GM21447 (cell line): ENCODE measurements around the gene EML6.

Experiments used
- ATAC-seq: cut with Tn5 transposase; IDR thresholded peaks from one replicate; pipeline ENCODE4 v1.9.1; 2021; ENCODE audit not compliant: unreplicated experiment

EML6 gene

GRCh38 chr2:54957321-54957999 lies 234.0 kb downstream of the EML6 start:
- ATAC-seq: no peak

DNA sequence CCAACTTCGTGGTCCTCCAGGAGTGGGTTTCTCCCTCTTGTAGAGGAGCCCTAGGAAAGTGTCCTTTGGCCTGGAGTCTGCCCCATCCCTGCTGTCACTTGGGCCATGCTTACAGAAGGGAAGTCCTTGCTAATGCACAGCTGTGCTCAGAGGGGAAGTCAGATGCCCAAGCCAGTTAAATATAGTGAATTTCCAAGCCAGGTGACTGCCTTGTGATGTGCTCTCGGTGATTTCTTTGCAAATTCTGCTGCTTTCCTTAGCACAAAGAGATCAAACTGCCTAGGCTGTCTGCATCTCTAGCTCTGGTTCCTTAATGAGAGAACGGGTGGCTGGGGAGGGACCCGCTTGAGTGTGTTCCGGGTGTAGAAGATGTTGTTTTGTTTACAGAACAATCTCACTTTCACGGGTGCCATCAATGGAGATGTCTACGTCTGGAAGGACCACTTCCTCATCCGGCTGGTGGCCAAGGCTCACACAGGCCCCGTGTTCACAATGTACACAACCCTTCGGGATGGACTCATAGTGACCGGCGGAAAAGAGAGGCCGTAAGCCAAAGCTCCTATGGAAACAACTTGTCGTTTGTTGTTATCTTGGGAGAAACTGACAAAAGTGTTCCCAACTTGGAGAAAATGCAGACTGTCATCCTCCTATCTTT lies 235.4 kb downstream of the EML6 start:
- ATAC-seq: no peak

GRCh38 chr2:54960164-54960563 lies 236.7 kb downstream of the EML6 start:
- no peak for ATAC-seq

GRCh38 chr2:54962511-54962910 lies 239.0 kb downstream of the EML6 start:
- ATAC-seq: no peak

DNA sequence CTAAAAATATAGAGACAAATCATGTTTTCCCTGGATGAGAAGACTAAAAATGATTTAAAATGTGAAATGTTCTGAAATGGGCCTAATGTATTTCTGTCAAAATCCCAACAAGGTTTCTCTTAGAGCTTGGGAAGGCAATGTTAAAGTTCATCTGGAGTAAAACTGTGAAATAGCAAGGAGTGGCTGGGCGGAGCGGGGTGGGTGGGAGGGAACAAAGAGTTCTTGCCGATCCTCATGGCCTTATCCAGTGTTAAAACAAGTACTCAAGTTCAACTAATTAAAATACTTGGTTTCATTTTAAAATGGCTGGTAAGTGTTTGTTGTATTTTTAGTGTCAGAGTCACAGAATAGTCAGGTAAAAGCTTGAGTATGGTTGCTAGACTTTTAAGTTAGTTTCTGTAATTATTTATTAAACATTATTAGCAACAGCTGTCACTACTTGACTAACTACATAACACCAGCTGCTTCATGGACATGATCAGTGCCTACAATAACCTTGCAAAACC lies 239.5 kb downstream of the EML6 start:
- no peak for ATAC-seq

- ATAC-seq: no peak
These were observed 240.0 kb downstream of the EML6 start for GRCh38 chr2:54963476-54963875.

DNA sequence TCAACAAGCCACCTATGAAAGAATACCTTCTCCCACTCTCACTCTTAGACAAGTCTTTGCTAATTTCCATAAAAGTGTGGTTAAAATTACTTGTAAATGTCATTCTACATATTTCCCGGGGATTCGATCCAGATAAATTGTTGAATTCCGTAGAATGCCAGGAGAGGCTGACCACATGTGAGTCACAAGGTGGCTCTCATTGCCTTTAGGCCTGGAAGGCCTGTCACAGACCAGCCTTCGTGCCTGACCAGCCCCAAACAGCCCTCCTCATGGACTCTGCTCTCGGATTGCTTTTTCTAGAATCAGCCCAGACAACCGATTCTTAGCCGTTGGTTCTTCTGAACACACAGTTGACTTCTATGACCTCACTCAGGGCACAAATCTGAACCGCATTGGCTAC lies 240.8 kb downstream of the EML6 start:
- ATAC-seq: no peak

DNA sequence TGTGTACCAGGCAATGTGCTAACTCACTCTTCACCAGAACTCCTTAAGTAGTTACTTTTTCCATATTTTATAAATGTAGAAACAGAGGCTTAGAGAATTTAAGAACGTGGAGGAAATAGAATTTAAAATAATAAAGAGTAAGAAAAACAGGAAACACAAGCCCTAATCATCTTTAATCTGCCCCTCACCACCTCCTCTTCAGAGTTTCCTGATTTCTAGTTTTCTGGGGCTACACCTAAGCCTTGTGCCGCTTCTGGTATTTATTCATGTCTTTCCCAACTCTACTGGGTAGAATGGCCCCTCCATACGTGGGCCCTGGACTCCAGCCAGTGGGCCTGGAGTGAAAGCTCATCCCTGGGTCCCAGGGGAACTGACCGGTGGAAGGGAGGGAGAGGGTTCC lies 241.4 kb downstream of the EML6 start:
- no peak for ATAC-seq

DNA sequence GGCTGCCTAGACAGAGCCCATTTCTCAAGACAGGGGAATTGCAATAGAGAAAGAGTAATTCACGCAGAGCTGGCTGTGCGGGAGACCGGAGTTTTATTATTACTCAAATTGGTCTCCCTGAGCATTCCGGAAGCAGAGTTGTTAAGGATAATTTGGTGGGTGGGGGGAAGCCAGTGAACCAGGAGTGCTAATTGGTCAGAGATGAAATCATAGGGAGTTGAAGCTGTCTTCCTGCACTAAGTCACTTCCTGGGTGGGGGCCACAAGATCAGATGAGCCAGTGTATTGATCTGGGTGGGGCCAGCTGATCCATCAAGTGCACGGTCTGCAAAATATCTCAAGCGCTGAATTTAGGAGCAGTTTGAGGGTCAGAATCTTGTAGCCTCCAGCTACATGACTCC lies 242.0 kb downstream of the EML6 start:
- no peak for ATAC-seq

DNA sequence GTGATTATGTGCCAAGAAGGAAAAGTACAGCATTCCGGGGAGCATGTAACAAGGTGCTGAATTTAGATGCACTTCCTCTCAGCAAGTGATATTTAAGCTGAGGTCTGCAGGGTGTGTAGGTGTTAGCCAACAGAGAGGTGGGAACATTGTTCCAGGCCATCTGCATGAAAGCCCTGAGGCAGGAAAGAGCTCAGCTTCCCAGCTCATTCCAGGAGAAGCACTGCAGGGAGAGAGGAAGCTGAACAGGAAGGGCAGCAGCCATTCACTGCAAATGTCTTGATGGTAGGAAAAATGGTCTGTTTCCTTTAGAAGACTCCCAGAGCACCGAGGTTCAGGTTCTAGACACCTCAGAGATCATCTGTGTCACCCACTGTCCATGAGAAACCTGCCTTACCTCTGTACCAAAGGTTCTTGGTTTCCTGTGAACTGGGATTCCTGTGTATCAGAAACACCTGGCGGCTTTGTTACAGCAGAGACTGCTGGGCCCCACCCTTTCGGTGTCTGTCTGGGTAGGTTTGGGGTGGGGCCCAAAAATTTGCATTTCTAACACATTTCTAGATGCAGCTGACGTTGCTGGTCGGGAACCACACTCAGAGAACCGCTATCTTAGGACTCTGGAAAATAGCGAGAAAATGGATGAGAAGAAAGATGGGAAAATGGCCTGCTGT lies 242.8 kb downstream of the EML6 start:
- ATAC-seq: no peak

DNA sequence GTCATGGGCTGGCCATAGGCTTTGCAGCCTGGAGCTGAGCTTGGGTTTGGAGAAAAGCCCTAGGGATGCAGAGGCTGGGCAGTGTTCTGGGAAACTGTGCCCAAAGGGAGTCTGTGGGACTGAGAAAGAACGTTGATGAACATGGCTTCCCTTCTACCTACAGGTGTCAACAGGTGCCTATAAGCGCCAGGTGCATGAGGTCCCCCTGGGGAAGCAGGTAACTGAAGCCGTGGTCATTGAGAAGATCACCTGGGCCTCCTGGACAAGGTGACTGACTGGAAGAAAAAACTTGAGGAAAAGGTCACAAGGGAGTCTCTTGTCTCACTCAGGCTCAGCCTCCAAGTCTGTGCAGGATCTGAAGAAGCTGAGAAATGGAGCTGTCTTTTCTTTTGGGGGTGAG lies 243.4 kb downstream of the EML6 start:
- no peak for ATAC-seq

- ATAC-seq: no peak
These were observed 243.8 kb downstream of the EML6 start for GRCh38 chr2:54967269-54967668.

DNA sequence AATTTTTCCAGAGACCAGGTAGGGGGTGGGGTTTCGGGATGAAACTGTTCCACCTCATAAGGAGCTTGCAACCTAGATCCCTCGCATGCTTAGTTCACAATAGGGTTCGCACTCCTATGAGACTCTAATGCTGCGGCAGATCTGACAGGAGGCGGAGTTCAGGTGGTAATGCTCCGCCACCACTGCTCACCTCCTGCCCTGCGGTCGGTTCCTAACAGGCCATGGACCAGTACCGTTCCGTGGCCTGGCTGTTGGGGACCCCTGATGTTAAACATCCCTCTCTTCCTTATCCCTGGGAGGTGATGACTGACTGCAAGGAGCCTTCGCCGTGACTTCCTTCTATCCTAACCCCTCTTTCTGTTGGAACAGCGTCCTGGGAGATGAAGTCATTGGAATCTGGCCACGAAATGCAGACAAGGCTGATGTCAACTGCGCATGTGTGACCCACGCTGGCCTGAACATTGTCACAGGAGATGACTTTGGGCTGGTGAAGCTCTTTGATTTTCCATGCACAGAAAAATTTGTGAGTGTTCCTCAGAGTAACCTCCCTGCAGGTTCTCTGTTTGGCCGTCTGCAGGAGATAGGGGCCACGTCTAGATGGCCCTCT lies 244.4 kb downstream of the EML6 start:
- no peak for ATAC-seq

DNA sequence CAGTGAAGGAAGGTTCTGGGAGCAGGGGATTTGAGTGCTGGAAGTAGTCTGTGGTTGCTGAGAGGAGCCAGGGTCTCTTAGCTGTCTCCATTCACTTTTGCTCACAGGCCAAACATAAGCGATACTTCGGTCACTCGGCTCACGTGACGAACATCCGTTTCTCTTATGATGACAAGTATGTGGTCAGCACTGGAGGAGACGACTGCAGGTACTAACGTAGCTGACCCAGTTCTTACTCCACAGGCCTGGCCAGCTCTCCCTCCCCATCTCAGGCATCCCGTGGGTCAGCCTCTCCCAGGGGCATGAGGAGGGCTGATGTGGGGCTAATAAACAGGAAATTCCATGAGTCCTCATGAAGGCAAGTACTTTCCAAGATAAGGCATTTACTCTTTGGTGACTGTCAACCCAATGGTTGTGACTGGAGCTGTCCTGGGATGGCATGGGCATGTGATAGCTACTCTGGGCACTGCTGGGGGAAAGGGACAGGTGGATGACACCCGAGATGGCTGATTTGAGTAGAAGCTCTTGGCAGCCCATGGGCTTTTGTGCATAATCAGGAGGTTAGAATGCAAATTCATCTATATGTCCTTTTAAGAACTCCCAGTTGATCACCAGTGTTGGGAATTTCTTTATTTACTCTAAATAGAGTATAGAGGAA lies 245.2 kb downstream of the EML6 start:
- ATAC-seq: no peak

DNA sequence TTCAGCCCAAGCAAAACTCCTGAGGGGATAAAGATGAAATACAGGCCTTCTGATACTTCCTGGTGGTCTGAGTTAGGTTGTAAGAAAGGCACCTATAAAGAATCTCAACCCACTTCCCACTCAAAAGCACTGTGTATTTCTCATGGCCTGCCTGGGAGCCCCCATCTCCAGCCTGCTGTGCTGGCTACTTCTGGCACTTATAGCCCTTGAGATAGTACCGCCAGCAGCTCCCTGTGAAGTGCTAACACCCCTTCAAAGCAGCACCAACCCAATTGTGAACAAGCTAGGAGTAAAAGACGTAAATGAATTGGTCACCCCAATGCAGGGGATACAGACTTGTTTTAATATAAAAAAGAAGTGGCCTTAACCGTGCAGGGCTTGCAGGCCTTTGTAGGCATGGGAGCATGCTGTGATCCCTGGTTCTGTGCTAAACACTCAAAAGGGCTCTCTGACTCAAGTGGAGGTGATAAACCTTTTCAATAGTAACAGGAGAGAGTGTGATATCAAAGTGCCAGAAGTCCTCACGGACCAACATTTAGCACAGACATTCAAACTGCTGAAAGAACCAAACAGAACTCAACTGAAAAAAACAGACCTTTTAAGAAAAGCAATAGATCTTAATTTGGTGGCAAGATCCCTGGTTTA lies 246.0 kb downstream of the EML6 start:
- no peak for ATAC-seq

DNA sequence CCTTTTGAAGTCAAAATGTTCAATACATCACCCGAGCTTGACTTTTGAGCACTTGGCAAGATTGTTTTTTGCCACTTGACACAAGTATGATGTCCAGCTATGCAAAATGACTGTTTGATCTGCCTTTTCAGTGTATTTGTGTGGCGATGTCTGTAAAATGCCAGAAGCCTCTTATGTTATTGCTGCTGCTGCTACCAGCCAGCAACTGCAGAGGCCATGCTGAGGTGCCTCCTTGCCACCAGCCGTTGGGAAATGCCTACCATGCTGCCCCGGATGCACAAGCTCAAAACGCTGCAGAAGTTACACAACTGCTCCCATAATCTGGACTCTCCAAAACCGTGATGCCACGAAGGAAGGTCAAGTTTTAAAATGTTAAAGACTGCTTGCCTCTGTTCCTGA lies 246.5 kb downstream of the EML6 start:
- no peak for ATAC-seq

DNA sequence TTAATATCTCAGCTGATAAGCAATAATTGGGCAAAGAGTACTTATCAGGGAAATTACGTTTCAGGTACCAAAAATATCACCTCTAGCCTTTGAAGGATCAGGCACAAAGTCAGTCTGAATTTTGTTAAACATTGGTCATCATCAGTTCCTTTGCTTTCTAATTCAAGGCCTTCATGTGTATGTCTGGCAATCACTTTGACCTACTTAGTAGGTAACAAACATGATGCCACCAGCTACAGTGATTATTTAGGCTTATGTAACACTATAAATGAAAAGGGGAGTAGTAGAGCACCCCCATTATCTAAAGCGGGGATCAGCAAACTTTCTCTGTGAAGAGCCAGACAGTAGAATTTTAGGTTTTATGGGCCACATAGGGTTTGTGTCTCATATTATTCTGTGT lies 251.7 kb downstream of the EML6 start:
- no peak for ATAC-seq

GRCh38 chr2:54975598-54976492 lies 252.4 kb downstream of the EML6 start:
- no peak for ATAC-seq

- ATAC-seq: peak; percentile 90
These were observed 253.7 kb downstream of the EML6 start for GRCh38 chr2:54977149-54977548.
